ENCODE measurements around the gene GRAMD4. TPM values are rescaled to one million over a fixed set of nuclear protein-coding genes. Genes with fewer than 3 reads are reported as not detected.

Gene GRAMD4
- polyA plus RNA-seq, 1 of the 3 experiments (the other 2 are of a cell fraction): 15.5 TPM

GRCh38 chr22:46707305-46707704, 87.1 kb downstream of the GRAMD4 start (continued):
- no peak for TF ChIP-seq USF2 (IDR thresholded peaks at IDR 0.05; ENCODE audit: borderline replicate concordance, low read depth, low read length)
- TF ChIP-seq JUND (IDR thresholded peaks at IDR 0.05): no peak

- H2AFZ ChIP-seq (ENCODE audit: low read depth): no peak overlapping the region
- no peak overlapping the region for H3K4me3 ChIP-seq (ENCODE audit: low read depth in 2 of 2, low read length in 1 of 2)
- H3K9me3 ChIP-seq: no peaks in the 10 kb centered on the region
- 97% methylated on average over 19 of the region's 32 CpGs for WGBS (ENCODE audit: low lambda C conversion rate)
- no peaks in the 10 kb centered on the region for H3K9me2 ChIP-seq
- DNase-seq: no peak
- TF ChIP-seq EZH2phosphoT487 (IDR thresholded peaks at IDR 0.05; ENCODE audit: borderline replicate concordance, low read depth) (no peak), NFIC (IDR thresholded peaks at IDR 0.05; ENCODE audit: borderline replicate concordance) (no peak), REST (IDR thresholded peaks at IDR 0.05; ENCODE audit: low read depth, low read length) (no peak), GATA2 (CRISPR knock-in tag; IDR thresholded peaks at IDR 0.05) (no peak), USF2 (IDR thresholded peaks at IDR 0.05; ENCODE audit: borderline replicate concordance, low read depth, low read length) (no peak), TCF12 (IDR thresholded peaks at IDR 0.05) (no peak), RXRA (IDR thresholded peaks at IDR 0.05; ENCODE audit: borderline replicate concordance, low read depth) (no peak), CTCF (IDR thresholded peaks at IDR 0.05) (no peak), ZBTB33 (IDR thresholded peaks at IDR 0.05; ENCODE audit: borderline replicate concordance, low read depth) (no peak), ELF1 (IDR thresholded peaks at IDR 0.05) (no peak), POLR2AphosphoS5 (IDR thresholded peaks at IDR 0.05; ENCODE audit: low read depth, low read length) (no peak), USF1 (IDR thresholded peaks at IDR 0.05; ENCODE audit: borderline replicate concordance, low read depth) (no peak), NRF1 (IDR thresholded peaks at IDR 0.05; ENCODE audit: low read depth, low read length) (no peak), SIN3A (IDR thresholded peaks at IDR 0.05; ENCODE audit: borderline replicate concordance, low read depth, low read length) (no peak), SMC3 (IDR thresholded peaks at IDR 0.05; ENCODE audit: low read depth, low read length) (no peak), CHD2 (IDR thresholded peaks at IDR 0.05; ENCODE audit: low read length, partially characterized antibody) (no peak)
- H3K79me2 ChIP-seq (ENCODE audit: insufficient read depth): peaks cover 12% of the 10 kb centered on the region
- peaks cover 3% of the 10 kb centered on the region for H3F3A ChIP-seq (replicated peaks; ENCODE audit: insufficient read depth)
- H3K27ac ChIP-seq (ENCODE audit: low read depth in 2 of 2, low read length in 1 of 2): no peak overlapping the region
- no peak overlapping the region for H3K9ac ChIP-seq
- H3K27me3 ChIP-seq (ENCODE audit: insufficient read depth): no peaks in the 10 kb centered on the region
- H3K4me2 ChIP-seq: no peak overlapping the region
- H4K20me1 ChIP-seq (ENCODE audit: insufficient read depth): 0 out of 2 replicates have a peak, but pooled peaks cover 4% of the 10 kb centered on the region
- ChIA-PET CTCF (no interaction called here), POLR2A (no interaction called here)
- peaks cover 50 to 67% of the 10 kb centered on the region in 2 experiments for H3K36me3 ChIP-seq (replicated peaks in 1 of 2; ENCODE audit: control insufficient read depth in 1 of 2, insufficient read depth in 2 of 2, low read length in 1 of 2)
- H3K4me1 ChIP-seq (ENCODE audit: control insufficient read depth in 1 of 2, insufficient read depth in 2 of 2, low read depth in 1 of 2, low read length in 1 of 2): no peaks in the 10 kb centered on the region
Measured at GRCh38 chr22:46707827-46708570, 87.8 kb downstream of the GRAMD4 start.

Data from SK-N-SH (cell line).